ENCODE measurements around the gene LSM2. TPM values are rescaled to one million over a fixed set of nuclear protein-coding genes. Genes with fewer than 3 reads are reported as not detected.
"Not testable (repeated sequence)": the region's sequence is repeated elsewhere in the genome, so short reads cannot be mapped to it uniquely, and the experiment has no call there.

The LSM2 gene
- total RNA-seq, 1 donor from 2014 or later: 137 TPM

GRCh38 chr6:31805939-31806469, 762 bp downstream of the LSM2 start:
- no peaks in the 10 kb centered on the region for H3K27me3 Mint-ChIP-seq (ENCODE audit: insufficient read depth)
- H3K4me1 Mint-ChIP-seq (ENCODE audit: low read depth): peaks cover 20% of the 10 kb centered on the region
- peak overlapping the region; percentile 94 for H3K4me3 Mint-ChIP-seq
- H3K36me3 Mint-ChIP-seq (ENCODE audit: low read depth): peaks cover 24% of the 10 kb centered on the region
- H3K27ac Mint-ChIP-seq: peak overlapping the region; percentile 90
- intact Hi-C loops (cut with micrococcal nuclease): loop anchor here (1.0 kb wide), 3 partner anchors 10 to 141 kb away; partner anchors contain the start of gene CLIC1
- no peak for DNase-seq (ENCODE audit: low spot score)
- H3K9me3 Mint-ChIP-seq: no peaks in the 10 kb centered on the region

- H3K4me1 Mint-ChIP-seq (ENCODE audit: low read depth): peaks cover 32% of the 10 kb centered on the region
These were observed 5.5 kb downstream of the LSM2 start for GRCh38 chr6:31801031-31801927.

GRCh38 chr6:31799781-31800180, 7.0 kb downstream of the LSM2 start:
- no peak overlapping the region for H3K27ac Mint-ChIP-seq
- H3K4me1 Mint-ChIP-seq (ENCODE audit: low read depth): peaks cover 24% of the 10 kb centered on the region
- no peaks in the 10 kb centered on the region for H3K27me3 Mint-ChIP-seq (ENCODE audit: insufficient read depth)
- intact Hi-C loops (cut with micrococcal nuclease): no loop called here
- no peaks in the 10 kb centered on the region for H3K9me3 Mint-ChIP-seq
- peaks cover 25% of the 10 kb centered on the region for H3K36me3 Mint-ChIP-seq (ENCODE audit: low read depth)
- DNase-seq (ENCODE audit: low spot score): no peak
- no peak overlapping the region for H3K4me3 Mint-ChIP-seq

More at GRCh38 chr6:31801031-31801927, 5.5 kb downstream of the LSM2 start:
- intact Hi-C loops (cut with micrococcal nuclease); H3K4me3 Mint-ChIP-seq; H3K27me3 Mint-ChIP-seq (ENCODE audit: insufficient read depth); DNase-seq (ENCODE audit: low spot score); H3K9me3 Mint-ChIP-seq: not testable (repeated sequence)
- Mint-ChIP-seq H3K27ac (peak overlapping the region; percentile 6), H3K36me3 (ENCODE audit: low read depth) (peaks cover 22% of the 10 kb centered on the region)

- intact Hi-C loops (cut with micrococcal nuclease): loop anchor here (2.0 kb wide), 1 partner anchor 15 kb away; no protein-coding TSS in a partner anchor
- H3K27ac Mint-ChIP-seq: peak overlapping the region; percentile 77
- H3K9me3 Mint-ChIP-seq: no peaks in the 10 kb centered on the region
- DNase-seq (ENCODE audit: low spot score): peak; percentile 40
- peaks cover 30% of the 10 kb centered on the region for H3K4me1 Mint-ChIP-seq (ENCODE audit: low read depth)
- no peaks in the 10 kb centered on the region for H3K27me3 Mint-ChIP-seq (ENCODE audit: insufficient read depth)
- H3K36me3 Mint-ChIP-seq (ENCODE audit: low read depth): peaks cover 29% of the 10 kb centered on the region
- peak overlapping the region; percentile 54 for H3K4me3 Mint-ChIP-seq
These were observed 9.2 kb downstream of the LSM2 start for GRCh38 chr6:31797588-31797987.

GRCh38 chr6:31796993-31797385, 9.8 kb downstream of the LSM2 start:
- Mint-ChIP-seq H3K9me3 (no peaks in the 10 kb centered on the region), H3K27ac (peak overlapping the region; percentile 77), H3K4me3 (peak overlapping the region; percentile 54), H3K27me3 (ENCODE audit: insufficient read depth) (no peaks in the 10 kb centered on the region), H3K4me1 (ENCODE audit: low read depth) (peaks cover 30% of the 10 kb centered on the region), H3K36me3 (ENCODE audit: low read depth) (peaks cover 29% of the 10 kb centered on the region)
- intact Hi-C loops (cut with micrococcal nuclease): loop anchor here (1.0 to 2.0 kb wide), 3 partner anchors 9 to 30 kb away; partner anchors contain the start of genes HSPA1B and LSM2
- no peak for DNase-seq (ENCODE audit: low spot score)

GRCh38 chr6:31795616-31796298, 11.0 kb downstream of the LSM2 start, which contains the start of gene VARS1:
Gene VARS1, minus strand, starts transcription at chr6:31795752. Its CDS starts 535 bp downstream, at chr6:31795217.
- Mint-ChIP-seq H3K9me3 (no peaks in the 10 kb centered on the region), H3K4me1 (ENCODE audit: low read depth) (peaks cover 36% of the 10 kb centered on the region), H3K27ac (peak within 1 kb of the TSS; percentile 96), H3K27me3 (ENCODE audit: insufficient read depth) (no peaks in the 10 kb centered on the region), H3K4me3 (peak within 1 kb of the TSS; percentile 86), H3K36me3 (ENCODE audit: low read depth) (peaks cover 28% of the 10 kb centered on the region)
- DNase-seq (ENCODE audit: low spot score): peak; percentile 84
- intact Hi-C loops (cut with micrococcal nuclease): loop anchor here (1.0 to 2.0 kb wide), 8 partner anchors 11 to 92 kb away; partner anchors contain the start of genes ABHD16A, HSPA1B, LSM2 and VWA7

- Mint-ChIP-seq H3K4me3 (peak overlapping the region; percentile 86), H3K27me3 (ENCODE audit: insufficient read depth) (no peaks in the 10 kb centered on the region), H3K9me3 (no peaks in the 10 kb centered on the region), H3K4me1 (ENCODE audit: low read depth) (peaks cover 40% of the 10 kb centered on the region), H3K27ac (peak overlapping the region; percentile 96), H3K36me3 (ENCODE audit: low read depth) (peaks cover 31% of the 10 kb centered on the region)
- DNase-seq (ENCODE audit: low spot score): no peak
- intact Hi-C loops (cut with micrococcal nuclease): loop anchor here (1.0 to 2.0 kb wide), 5 partner anchors 18 to 92 kb away; partner anchors contain the start of genes ABHD16A and VWA7
These were observed 11.7 kb downstream of the LSM2 start for GRCh38 chr6:31794866-31795615.

GRCh38 chr6:31794294-31794865, 12.4 kb downstream of the LSM2 start:
- H3K4me1 Mint-ChIP-seq (ENCODE audit: low read depth): peaks cover 40% of the 10 kb centered on the region
- no peak for DNase-seq (ENCODE audit: low spot score)
- peaks cover 35% of the 10 kb centered on the region for H3K36me3 Mint-ChIP-seq (ENCODE audit: low read depth)
- no peaks in the 10 kb centered on the region for H3K9me3 Mint-ChIP-seq
- peak overlapping the region; percentile 78 for H3K27ac Mint-ChIP-seq
- intact Hi-C loops (cut with micrococcal nuclease): loop anchor here (2.0 kb wide), 1 partner anchor 40 kb away; no protein-coding TSS in a partner anchor
- no peaks in the 10 kb centered on the region for H3K27me3 Mint-ChIP-seq (ENCODE audit: insufficient read depth)
- H3K4me3 Mint-ChIP-seq: peak overlapping the region; percentile 86

- intact Hi-C loops (cut with micrococcal nuclease): loop anchor here (2.0 kb wide), 1 partner anchor 41 kb away; no protein-coding TSS in a partner anchor
- not testable (repeated sequence) for H3K27me3 Mint-ChIP-seq (ENCODE audit: insufficient read depth); DNase-seq (ENCODE audit: low spot score); H3K9me3 Mint-ChIP-seq
- peak overlapping the region; percentile 24 for H3K27ac Mint-ChIP-seq
- H3K36me3 Mint-ChIP-seq (ENCODE audit: low read depth): peaks cover 39% of the 10 kb centered on the region
- peak overlapping the region; percentile 86 for H3K4me3 Mint-ChIP-seq
- peaks cover 40% of the 10 kb centered on the region for H3K4me1 Mint-ChIP-seq (ENCODE audit: low read depth)
These were observed 12.9 kb downstream of the LSM2 start for GRCh38 chr6:31793927-31794245.

GRCh38 chr6:31792761-31793171, 14.0 kb downstream of the LSM2 start:
- Mint-ChIP-seq H3K27me3 (ENCODE audit: insufficient read depth) (no peaks in the 10 kb centered on the region), H3K4me1 (ENCODE audit: low read depth) (peaks cover 33% of the 10 kb centered on the region), H3K27ac (no peak overlapping the region), H3K4me3 (peak overlapping the region; percentile 86), H3K9me3 (no peaks in the 10 kb centered on the region), H3K36me3 (ENCODE audit: low read depth) (peaks cover 35% of the 10 kb centered on the region)
- no peak for DNase-seq (ENCODE audit: low spot score)
- intact Hi-C loops (cut with micrococcal nuclease): no loop called here

- Mint-ChIP-seq H3K36me3 (ENCODE audit: low read depth) (peaks cover 31% of the 10 kb centered on the region), H3K27ac (no peak overlapping the region), H3K4me1 (ENCODE audit: low read depth) (peaks cover 25% of the 10 kb centered on the region), H3K27me3 (ENCODE audit: insufficient read depth) (no peaks in the 10 kb centered on the region), H3K9me3 (no peaks in the 10 kb centered on the region), H3K4me3 (no peak overlapping the region)
- intact Hi-C loops (cut with micrococcal nuclease): no loop called here
- DNase-seq (ENCODE audit: low spot score): no peak
These were observed 14.7 kb downstream of the LSM2 start for GRCh38 chr6:31792090-31792374.

Data from activated T-helper 1 cell treated with anti-CD3 and anti-CD28 coated beads, Interleukin-12 subunit alpha, Interleukin-12 subunit beta, Interleukin-2, Interleukin-4 antibody, amounts not matched to agents 30 ng/mL and 10 ng/mL and 1 ng/mL, durations not matched to agents 14 hours and 24 hours and 36 hours (primary cell).